ENCODE data around the gene FBXL4.

The FBXL4 gene

GRCh38 chr6:98885330-98885729 is 62.4 kb downstream of the FBXL4 start:
- Histone ChIP-seq H4K91ac (ENCODE audit: low read length) (no peak overlapping the region), H3K79me1 (replicated peaks; ENCODE audit: low read length, poor library complexity, severe bottlenecking) (peaks cover 5% of the 10 kb centered on the region), H3K18ac (ENCODE audit: low read depth in 1 of 2, low read length in 2 of 2) (no peak overlapping the region), H3K23ac (ENCODE audit: low read length in 2 of 2) (no peak overlapping the region), H2BK120ac (ENCODE audit: low read depth, low read length) (no peak overlapping the region), H2BK15ac (ENCODE audit: low read depth, poor library complexity, severe bottlenecking) (no peak overlapping the region), H3K4me1 (ENCODE audit: control insufficient read depth, insufficient read depth, low read depth, low read length) (no peaks in the 10 kb centered on the region), H3K27me3 (ENCODE audit: control insufficient read depth in 1 of 2, insufficient read depth in 1 of 2, low read length in 2 of 2) (no peaks in the 10 kb centered on the region), H3K9ac (ENCODE audit: low read length) (no peak overlapping the region), H3K4ac (ENCODE audit: low read depth in 1 of 2, low read length in 2 of 2) (no peak overlapping the region), H4K8ac (ENCODE audit: low read length) (no peak overlapping the region), H2BK12ac (ENCODE audit: low read length in 2 of 2) (no peak overlapping the region), H3K27ac (ENCODE audit: low read length, poor library complexity, severe bottlenecking) (no peak overlapping the region), H2AFZ (ENCODE audit: low read depth, low read length) (no peak overlapping the region), H3K4me2 (ENCODE audit: low read length, poor library complexity, severe bottlenecking) (no peak overlapping the region), H3K4me3 (ENCODE audit: insufficient read depth in 1 of 2, low read depth in 1 of 2, low read length in 2 of 2) (no peak overlapping the region), H3K9me3 (ENCODE audit: control insufficient read depth, low read length) (no peaks in the 10 kb centered on the region), H3K14ac (ENCODE audit: low read length in 2 of 2) (no peak overlapping the region), H2BK5ac (ENCODE audit: low read depth, low read length, poor library complexity, severe bottlenecking) (no peak overlapping the region), H3K36me3 (ENCODE audit: control insufficient read depth in 1 of 2, insufficient read depth in 2 of 2, low read depth in 1 of 2, low read length in 2 of 2) (peaks cover 6 to 37% of the 10 kb centered on the region in 2 experiments), H2AK5ac (ENCODE audit: low read length, severe bottlenecking) (no peak overlapping the region)
- 96% methylated on average over 1 of the region's 3 CpGs for WGBS
- no peak for DNase-seq

GRCh38 chr6:98880486-98880885 is 67.3 kb downstream of the FBXL4 start:
- no peak overlapping the region for H2BK120ac ChIP-seq (ENCODE audit: low read depth, low read length)
- no peak overlapping the region for H3K27ac ChIP-seq (ENCODE audit: low read length, poor library complexity, severe bottlenecking)
- no peak overlapping the region for H4K91ac ChIP-seq (ENCODE audit: low read length)
- no peaks in the 10 kb centered on the region for H3K4me1 ChIP-seq (ENCODE audit: control insufficient read depth, insufficient read depth, low read depth, low read length)
- H3K4ac ChIP-seq (ENCODE audit: low read depth in 1 of 2, low read length in 2 of 2), result no peak overlapping the region
- no peaks in the 10 kb centered on the region for H3K9me3 ChIP-seq (ENCODE audit: control insufficient read depth, low read length)
- no peak overlapping the region for H3K4me2 ChIP-seq (ENCODE audit: low read length, poor library complexity, severe bottlenecking)
- DNase-seq, result no peak
- H2BK12ac ChIP-seq (ENCODE audit: low read length in 2 of 2), result no peak overlapping the region
- no peak overlapping the region for H3K4me3 ChIP-seq (ENCODE audit: insufficient read depth in 1 of 2, low read depth in 1 of 2, low read length in 2 of 2)
- no peak overlapping the region for H3K23ac ChIP-seq (ENCODE audit: low read length in 2 of 2)
- H2BK15ac ChIP-seq (ENCODE audit: low read depth, poor library complexity, severe bottlenecking), result no peak overlapping the region
- H3K36me3 ChIP-seq (ENCODE audit: control insufficient read depth in 1 of 2, insufficient read depth in 2 of 2, low read depth in 1 of 2, low read length in 2 of 2), result peaks cover under 1 to 50% of the 10 kb centered on the region in 2 experiments
- no peak overlapping the region for H3K14ac ChIP-seq (ENCODE audit: low read length in 2 of 2)
- peaks cover 4% of the 10 kb centered on the region for H3K79me1 ChIP-seq (replicated peaks; ENCODE audit: low read length, poor library complexity, severe bottlenecking)
- no peak overlapping the region for H3K9ac ChIP-seq (ENCODE audit: low read length)
- no peak overlapping the region for H4K8ac ChIP-seq (ENCODE audit: low read length)
- H2AFZ ChIP-seq (ENCODE audit: low read depth, low read length), result no peak overlapping the region
- H2BK5ac ChIP-seq (ENCODE audit: low read depth, low read length, poor library complexity, severe bottlenecking), result no peak overlapping the region
- H2AK5ac ChIP-seq (ENCODE audit: low read length, severe bottlenecking), result no peak overlapping the region
- no peaks in the 10 kb centered on the region for H3K27me3 ChIP-seq (ENCODE audit: control insufficient read depth in 1 of 2, insufficient read depth in 1 of 2, low read length in 2 of 2)
- H3K18ac ChIP-seq (ENCODE audit: low read depth in 1 of 2, low read length in 2 of 2), result no peak overlapping the region

GRCh38 chr6:98877250-98877649 is 70.5 kb downstream of the FBXL4 start:
- no CpG with 5 or more reads among the region's 1 CpG for WGBS
- H4K91ac ChIP-seq (ENCODE audit: low read length), result no peak overlapping the region
- no peak overlapping the region for H4K8ac ChIP-seq (ENCODE audit: low read length)
- H3K9ac ChIP-seq (ENCODE audit: low read length), result no peak overlapping the region
- no peak overlapping the region for H2BK15ac ChIP-seq (ENCODE audit: low read depth, poor library complexity, severe bottlenecking)
- H3K18ac ChIP-seq (ENCODE audit: low read depth in 1 of 2, low read length in 2 of 2), result no peak overlapping the region
- no peak overlapping the region for H2BK120ac ChIP-seq (ENCODE audit: low read depth, low read length)
- no peak overlapping the region for H3K4me2 ChIP-seq (ENCODE audit: low read length, poor library complexity, severe bottlenecking)
- H3K23ac ChIP-seq (ENCODE audit: low read length in 2 of 2), result no peak overlapping the region
- H3K79me1 ChIP-seq (replicated peaks; ENCODE audit: low read length, poor library complexity, severe bottlenecking), result peaks cover 4% of the 10 kb centered on the region
- H3K36me3 ChIP-seq (ENCODE audit: control insufficient read depth in 1 of 2, insufficient read depth in 2 of 2, low read depth in 1 of 2, low read length in 2 of 2), result peaks cover 3 to 48% of the 10 kb centered on the region in 2 experiments
- H2BK12ac ChIP-seq (ENCODE audit: low read length in 2 of 2), result no peak overlapping the region
- H3K27ac ChIP-seq (ENCODE audit: low read length, poor library complexity, severe bottlenecking), result no peak overlapping the region
- no peak overlapping the region for H2AK5ac ChIP-seq (ENCODE audit: low read length, severe bottlenecking)
- no peak overlapping the region for H2AFZ ChIP-seq (ENCODE audit: low read depth, low read length)
- H3K14ac ChIP-seq (ENCODE audit: low read length in 2 of 2), result no peak overlapping the region
- DNase-seq, result no peak
- no peaks in the 10 kb centered on the region for H3K9me3 ChIP-seq (ENCODE audit: control insufficient read depth, low read length)
- H3K4me3 ChIP-seq (ENCODE audit: insufficient read depth in 1 of 2, low read depth in 1 of 2, low read length in 2 of 2), result no peak overlapping the region
- no peak overlapping the region for H3K4ac ChIP-seq (ENCODE audit: low read depth in 1 of 2, low read length in 2 of 2)
- H3K27me3 ChIP-seq (ENCODE audit: control insufficient read depth in 1 of 2, insufficient read depth in 1 of 2, low read length in 2 of 2), result no peaks in the 10 kb centered on the region
- no peak overlapping the region for H2BK5ac ChIP-seq (ENCODE audit: low read depth, low read length, poor library complexity, severe bottlenecking)
- no peaks in the 10 kb centered on the region for H3K4me1 ChIP-seq (ENCODE audit: control insufficient read depth, insufficient read depth, low read depth, low read length)

GRCh38 chr6:98875375-98875774 is 72.4 kb downstream of the FBXL4 start:
- no peak overlapping the region for H3K9ac ChIP-seq (ENCODE audit: low read length)
- H3K4me1 ChIP-seq (ENCODE audit: control insufficient read depth, insufficient read depth, low read depth, low read length), result no peaks in the 10 kb centered on the region
- no peaks in the 10 kb centered on the region for H3K27me3 ChIP-seq (ENCODE audit: control insufficient read depth in 1 of 2, insufficient read depth in 1 of 2, low read length in 2 of 2)
- H2BK12ac ChIP-seq (ENCODE audit: low read length in 2 of 2), result no peak overlapping the region
- peaks cover 3 to 44% of the 10 kb centered on the region in 2 experiments for H3K36me3 ChIP-seq (ENCODE audit: control insufficient read depth in 1 of 2, insufficient read depth in 2 of 2, low read depth in 1 of 2, low read length in 2 of 2)
- H2BK120ac ChIP-seq (ENCODE audit: low read depth, low read length), result no peak overlapping the region
- H3K9me3 ChIP-seq (ENCODE audit: control insufficient read depth, low read length), result no peaks in the 10 kb centered on the region
- H2BK15ac ChIP-seq (ENCODE audit: low read depth, poor library complexity, severe bottlenecking), result no peak overlapping the region
- H3K23ac ChIP-seq (ENCODE audit: low read length in 2 of 2), result no peak overlapping the region
- H3K27ac ChIP-seq (ENCODE audit: low read length, poor library complexity, severe bottlenecking), result no peak overlapping the region
- H2AK5ac ChIP-seq (ENCODE audit: low read length, severe bottlenecking), result no peak overlapping the region
- no peak overlapping the region for H3K18ac ChIP-seq (ENCODE audit: low read depth in 1 of 2, low read length in 2 of 2)
- no peak overlapping the region for H4K8ac ChIP-seq (ENCODE audit: low read length)
- H3K4ac ChIP-seq (ENCODE audit: low read depth in 1 of 2, low read length in 2 of 2), result no peak overlapping the region
- no peak for DNase-seq
- H3K14ac ChIP-seq (ENCODE audit: low read length in 2 of 2), result no peak overlapping the region
- H4K91ac ChIP-seq (ENCODE audit: low read length), result no peak overlapping the region
- H2AFZ ChIP-seq (ENCODE audit: low read depth, low read length), result no peak overlapping the region
- WGBS, result 89% methylated on average over 2 of the region's 2 CpGs
- H3K4me2 ChIP-seq (ENCODE audit: low read length, poor library complexity, severe bottlenecking), result no peak overlapping the region
- H2BK5ac ChIP-seq (ENCODE audit: low read depth, low read length, poor library complexity, severe bottlenecking), result no peak overlapping the region
- H3K4me3 ChIP-seq (ENCODE audit: insufficient read depth in 1 of 2, low read depth in 1 of 2, low read length in 2 of 2), result no peak overlapping the region
- peaks cover 1% of the 10 kb centered on the region for H3K79me1 ChIP-seq (replicated peaks; ENCODE audit: low read length, poor library complexity, severe bottlenecking)
